ENCODE measurements around the gene GDI1. TPM values are rescaled to one million over a fixed set of nuclear protein-coding genes. Genes with fewer than 3 reads are reported as not detected.

GDI1 gene
- total RNA-seq, 1 donor from 2014 or later: 108 TPM

DNA sequence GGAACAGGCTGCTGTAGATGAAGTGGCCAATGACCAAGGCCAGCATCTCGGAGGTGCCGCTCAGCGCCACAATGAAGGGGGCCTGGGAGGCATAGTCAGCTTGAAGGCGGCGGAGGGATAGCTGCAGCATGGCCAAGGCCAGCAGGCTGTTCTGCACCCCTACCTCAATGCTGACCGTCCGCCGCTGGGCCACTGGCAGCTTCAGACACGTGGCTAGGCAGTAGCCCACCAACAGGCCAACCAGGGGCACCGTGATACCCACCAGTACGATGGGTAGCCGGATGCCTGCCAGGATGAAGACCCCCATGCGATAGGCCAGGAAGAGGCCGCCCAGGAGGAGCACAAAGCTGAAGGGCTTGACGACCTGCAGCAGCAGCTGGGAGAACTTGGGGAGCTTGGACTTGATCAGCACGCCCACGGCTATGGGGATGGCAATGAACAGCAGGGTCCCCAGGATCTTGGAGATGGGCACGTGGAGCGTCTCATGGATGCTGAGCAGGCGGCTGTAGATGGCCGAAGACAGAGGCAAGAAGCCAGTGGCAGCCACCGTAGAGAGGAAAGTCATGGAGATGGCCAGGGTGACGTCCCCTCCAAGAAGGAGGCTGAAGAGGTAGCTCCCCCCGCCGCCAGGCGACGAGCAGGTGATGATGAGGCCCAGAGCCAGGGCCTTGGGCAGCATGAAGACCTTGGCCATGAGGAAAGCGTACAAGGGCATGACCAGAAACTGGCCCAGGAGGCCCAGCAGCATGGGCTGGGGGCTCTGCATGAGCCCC is 50.8 kb downstream of the GDI1 start:
- TF ChIP-seq, protein P1, sequence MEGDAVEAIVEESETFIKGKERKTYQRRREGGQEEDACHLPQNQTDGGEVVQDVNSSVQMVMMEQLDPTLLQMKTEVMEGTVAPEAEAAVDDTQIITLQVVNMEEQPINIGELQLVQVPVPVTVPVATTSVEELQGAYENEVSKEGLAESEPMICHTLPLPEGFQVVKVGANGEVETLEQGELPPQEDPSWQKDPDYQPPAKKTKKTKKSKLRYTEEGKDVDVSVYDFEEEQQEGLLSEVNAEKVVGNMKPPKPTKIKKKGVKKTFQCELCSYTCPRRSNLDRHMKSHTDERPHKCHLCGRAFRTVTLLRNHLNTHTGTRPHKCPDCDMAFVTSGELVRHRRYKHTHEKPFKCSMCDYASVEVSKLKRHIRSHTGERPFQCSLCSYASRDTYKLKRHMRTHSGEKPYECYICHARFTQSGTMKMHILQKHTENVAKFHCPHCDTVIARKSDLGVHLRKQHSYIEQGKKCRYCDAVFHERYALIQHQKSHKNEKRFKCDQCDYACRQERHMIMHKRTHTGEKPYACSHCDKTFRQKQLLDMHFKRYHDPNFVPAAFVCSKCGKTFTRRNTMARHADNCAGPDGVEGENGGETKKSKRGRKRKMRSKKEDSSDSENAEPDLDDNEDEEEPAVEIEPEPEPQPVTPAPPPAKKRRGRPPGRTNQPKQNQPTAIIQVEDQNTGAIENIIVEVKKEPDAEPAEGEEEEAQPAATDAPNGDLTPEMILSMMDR (IDR thresholded peaks at IDR 0.05): no peak
- H3K27me3 ChIP-seq: no peaks in the 10 kb centered on the region
- no peak overlapping the region for H3K27ac ChIP-seq
- H3K4me3 ChIP-seq: no peak overlapping the region
- H3K9me3 ChIP-seq: no peaks in the 10 kb centered on the region
- ATAC-seq (no peak), DNase-seq (no peak)
- intact Hi-C loops (cut with DNase I): no loop called here
- H3K4me1 ChIP-seq: peaks cover 5% of the 10 kb centered on the region
- H3K36me3 ChIP-seq: no peaks in the 10 kb centered on the region

GRCh38 chrX:154488336-154489075 is 51.6 kb downstream of the GDI1 start:
- DNase-seq (no peak), ATAC-seq (no peak)
- Histone ChIP-seq H3K27me3 (no peaks in the 10 kb centered on the region), H3K4me3 (no peak overlapping the region), H3K9me3 (no peaks in the 10 kb centered on the region), H3K4me1 (peaks cover 5% of the 10 kb centered on the region), H3K27ac (no peak overlapping the region), H3K36me3 (no peaks in the 10 kb centered on the region)
- TF ChIP-seq, protein P1 (IDR thresholded peaks at IDR 0.05): no peak
- intact Hi-C loops (cut with DNase I): no loop called here

- Histone ChIP-seq H3K9me3 (no peaks in the 10 kb centered on the region), H3K4me1 (peaks cover 5% of the 10 kb centered on the region), H3K27ac (peak overlapping the region; percentile 91), H3K36me3 (no peaks in the 10 kb centered on the region), H3K27me3 (no peaks in the 10 kb centered on the region), H3K4me3 (peak overlapping the region; percentile 58)
- TF ChIP-seq, protein P1 (IDR thresholded peaks at IDR 0.05): no peak
- intact Hi-C loops (cut with DNase I): no loop called here
- ATAC-seq (no peak), DNase-seq (no peak)
These were observed 52.2 kb downstream of the GDI1 start for GRCh38 chrX:154489182-154489581.

- DNase-seq (peak; percentile 73), ATAC-seq (peak; percentile 4)
- TF ChIP-seq, protein P1 (IDR thresholded peaks at IDR 0.05): no peak
- H3K9me3 ChIP-seq: no peaks in the 10 kb centered on the region
- H3K4me3 ChIP-seq: peak overlapping the region; percentile 58
- H3K4me1 ChIP-seq: peaks cover 5% of the 10 kb centered on the region
- intact Hi-C loops (cut with DNase I): no loop called here
- H3K27ac ChIP-seq: peak overlapping the region; percentile 91
- H3K27me3 ChIP-seq: no peaks in the 10 kb centered on the region
- no peaks in the 10 kb centered on the region for H3K36me3 ChIP-seq
These were observed 53.1 kb downstream of the GDI1 start for GRCh38 chrX:154490021-154490413.

GRCh38 chrX:154490414-154491083 is 53.6 kb downstream of the GDI1 start, which contains the start of gene SLC10A3:
Gene SLC10A3 (minus strand): TSS chrX:154490629. CDS start chrX:154488940, 1,689 bp downstream.
- Histone ChIP-seq H3K4me1 (peaks cover 5% of the 10 kb centered on the region), H3K27me3 (no peaks in the 10 kb centered on the region), H3K9me3 (no peaks in the 10 kb centered on the region), H3K4me3 (peak within 1 kb of the TSS; percentile 58), H3K27ac (peak within 1 kb of the TSS; percentile 91), H3K36me3 (no peaks in the 10 kb centered on the region)
- TF ChIP-seq, protein P1 (IDR thresholded peaks at IDR 0.05): no peak
- intact Hi-C loops (cut with DNase I): no loop called here
- ATAC-seq: peak; percentile 91
- peak; percentile 96 for DNase-seq

Small RNAs within 50 kb of the gene (microRNA-seq; reads per million reads assigned to microRNA genes)
- gene MIR6858 (ENCODE audit: borderline microRNAs expressed): not detected

Other genes with a start within 250 kb of the GDI1 start
- not detected for gene OPN1MW2, start 217.4 kb upstream of the GDI1 start, total RNA-seq
- not detected for gene OPN1MW3, start 179.6 kb upstream of the GDI1 start, total RNA-seq
- gene TEX28, start 142.0 kb upstream of the GDI1 start, total RNA-seq: not detected
- gene TKTL1, start 141.4 kb upstream of the GDI1 start, total RNA-seq: not detected
- 1,252 TPM for gene FLNA, start 62.5 kb upstream of the GDI1 start, total RNA-seq
- gene EMD, start 57.9 kb upstream of the GDI1 start, total RNA-seq: 58.4 TPM
- 2,677 TPM for gene RPL10, start 38.8 kb upstream of the GDI1 start, total RNA-seq
- gene DNASE1L1, start 27.9 kb upstream of the GDI1 start, total RNA-seq: 37.1 TPM
- 43.9 TPM for gene TAFAZZIN, start 25.6 kb upstream of the GDI1 start, total RNA-seq
- gene ATP6AP1, start 8.5 kb upstream of the GDI1 start, total RNA-seq: 193 TPM
- gene FAM50A, start 7.0 kb downstream of the GDI1 start, total RNA-seq: 82.0 TPM
- 49.0 TPM for gene PLXNA3, start 21.1 kb downstream of the GDI1 start, total RNA-seq
- gene LAGE3, start 42.1 kb downstream of the GDI1 start, total RNA-seq: 15.1 TPM
- gene UBL4A, start 49.5 kb downstream of the GDI1 start, total RNA-seq: 33.8 TPM
- gene SLC10A3, start 53.5 kb downstream of the GDI1 start, total RNA-seq: 23.7 TPM
- gene FAM3A, start 79.1 kb downstream of the GDI1 start, total RNA-seq: 42.6 TPM
- gene G6PD, start 109.7 kb downstream of the GDI1 start, total RNA-seq: 84.9 TPM
- gene IKBKG, start 110.5 kb downstream of the GDI1 start, total RNA-seq: 33.4 TPM
- not detected for gene CTAG1A, start 148.0 kb downstream of the GDI1 start, total RNA-seq
- not detected for gene CTAG1B, start 182.1 kb downstream of the GDI1 start, total RNA-seq
- gene CTAG2, start 216.4 kb downstream of the GDI1 start, total RNA-seq: not detected